ENCODE data around the gene CCDC116. TPM values are rescaled to one million over a fixed set of nuclear protein-coding genes. Genes with fewer than 3 reads are reported as not detected.
A peak's percentile ranks its signal among the peaks of the same experiment; 100 is the strongest.

CCDC116 gene
- total and polyA plus RNA-seq, 3 experiments from 2014 or later: 0.48 to 0.51 TPM; not detected in 1

DNA sequence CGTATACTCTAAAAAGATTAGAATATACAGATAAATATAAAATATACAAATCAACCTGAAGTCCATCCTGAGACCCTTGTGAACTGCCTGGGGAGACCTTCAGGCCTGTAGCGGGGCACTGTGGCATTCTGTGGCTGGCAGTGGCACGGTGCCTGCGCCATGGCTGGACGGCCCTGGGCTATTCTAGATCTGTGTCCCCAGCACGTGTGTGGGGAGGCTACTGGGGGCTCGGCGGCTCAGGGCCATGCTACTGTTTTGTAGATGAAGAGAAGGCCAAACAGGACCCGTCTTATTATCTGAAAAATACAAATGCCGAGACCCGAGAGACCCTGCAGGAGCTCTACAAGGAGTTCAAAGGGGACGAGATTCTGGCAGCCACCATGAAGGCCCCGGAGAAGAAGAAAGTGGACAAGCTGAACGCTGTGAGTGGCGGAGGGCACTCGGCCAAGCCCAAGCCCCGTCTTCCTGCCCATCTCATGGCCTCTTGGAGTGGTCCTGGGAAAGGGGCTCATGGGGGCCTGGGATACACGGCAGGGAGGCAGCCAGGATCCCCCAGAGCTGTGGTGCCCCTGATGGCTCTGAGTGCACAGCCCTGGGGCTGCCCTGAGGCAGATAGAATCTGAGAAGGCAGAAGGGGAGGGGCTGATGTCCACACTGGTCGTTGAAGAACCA is 52.1 kb downstream of the CCDC116 start:
- DNase-seq: no peak
- Histone ChIP-seq H3K36me3 (ENCODE audit: insufficient read depth, low read length) (peaks cover 39% of the 10 kb centered on the region), H3K27ac (ENCODE audit: low read depth, low read length) (no peak overlapping the region), H3K4me3 (ENCODE audit: low read length) (no peak overlapping the region), H3K27me3 (ENCODE audit: insufficient read depth, low read length, poor library complexity, severe bottlenecking) (no peaks in the 10 kb centered on the region), H3K9me3 (ENCODE audit: low read length) (no peaks in the 10 kb centered on the region), H3K4me1 (ENCODE audit: insufficient read depth, low read length) (no peaks in the 10 kb centered on the region)
- Mint-ChIP-seq H3K4me3 (no peak overlapping the region), H3K9me3 (no peaks in the 10 kb centered on the region), H3K4me1 (peaks cover 4 to 11% (median 6%) of the 10 kb centered on the region in 3 donors), H3K36me3 (peaks cover 0 to 79% (median 10%) of the 10 kb centered on the region in 3 donors), H3K27me3 (no peaks in the 10 kb centered on the region), H3K27ac (peak overlapping the region in 2 of 8 donors; percentile 29 to 80)
- ChIA-PET POLR2A (no interaction called here), CTCF (no interaction called here)

DNA sequence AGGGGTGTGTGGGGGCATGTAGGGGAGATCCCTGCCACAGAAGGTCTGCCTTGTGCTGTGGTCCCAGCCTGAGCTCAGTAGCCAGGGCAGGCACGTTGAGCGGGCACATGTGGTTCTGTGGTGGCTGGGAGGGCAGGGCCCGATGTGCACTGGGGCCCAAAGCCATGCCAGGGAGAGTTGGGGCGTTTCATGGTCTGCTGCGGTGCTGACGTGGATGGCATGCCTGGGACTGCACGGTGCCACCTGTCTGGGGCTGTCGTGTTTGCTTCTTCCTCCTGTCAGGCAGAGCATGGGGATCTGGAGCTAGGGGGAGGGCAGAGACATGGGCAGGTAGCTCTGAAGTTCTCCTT is 52.6 kb downstream of the CCDC116 start:
- CTCF ChIA-PET: no interaction called here
- Mint-ChIP-seq H3K36me3 (peaks cover 0 to 80% (median 10%) of the 10 kb centered on the region in 3 donors), H3K27me3 (no peaks in the 10 kb centered on the region), H3K27ac (peak overlapping the region in 3 of 8 donors; percentile 36 to 80 (median 51)), H3K9me3 (no peaks in the 10 kb centered on the region), H3K4me1 (peaks cover 6 to 14% (median 7%) of the 10 kb centered on the region in 3 donors), H3K4me3 (no peak overlapping the region)
- H3K9me3 ChIP-seq (ENCODE audit: low read length): no peaks in the 10 kb centered on the region
- DNase-seq: no peak
- H3K27ac ChIP-seq (ENCODE audit: low read depth, low read length): no peak overlapping the region
- POLR2A ChIA-PET: no interaction called here
- H3K27me3 ChIP-seq (ENCODE audit: insufficient read depth, low read length, poor library complexity, severe bottlenecking): no peaks in the 10 kb centered on the region
- peaks cover 41% of the 10 kb centered on the region for H3K36me3 ChIP-seq (ENCODE audit: insufficient read depth, low read length)
- no peak overlapping the region for H3K4me3 ChIP-seq (ENCODE audit: low read length)
- H3K4me1 ChIP-seq (ENCODE audit: insufficient read depth, low read length): no peaks in the 10 kb centered on the region

DNA sequence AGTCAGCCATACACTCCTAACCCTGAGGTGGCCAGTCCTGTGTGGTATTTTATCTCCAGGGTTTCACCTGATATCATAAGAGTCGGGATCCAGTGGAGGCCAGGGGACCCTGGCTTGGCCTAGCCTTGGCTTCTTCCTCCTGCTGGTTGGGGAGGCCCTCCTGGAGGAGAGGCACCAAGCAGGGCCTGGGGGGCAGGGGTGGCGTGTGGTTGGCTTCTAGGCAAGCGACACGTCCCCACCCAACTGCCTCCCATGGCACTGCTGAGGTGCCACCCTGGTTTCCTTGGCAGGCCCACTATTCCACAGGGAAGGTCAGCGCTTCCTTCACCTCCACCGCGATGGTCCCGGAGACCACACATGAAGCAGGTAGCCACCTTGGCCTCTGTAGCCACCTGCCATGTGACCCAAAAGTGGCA is 53.6 kb downstream of the CCDC116 start:
- H3K4me3 ChIP-seq (ENCODE audit: low read length): no peak overlapping the region
- POLR2A ChIA-PET: no interaction called here
- no peak for DNase-seq
- H3K9me3 ChIP-seq (ENCODE audit: low read length): no peaks in the 10 kb centered on the region
- H3K4me1 ChIP-seq (ENCODE audit: insufficient read depth, low read length): no peaks in the 10 kb centered on the region
- Mint-ChIP-seq H3K9me3 (no peaks in the 10 kb centered on the region), H3K27ac (peak overlapping the region in 1 of 8 donors; percentile 69), H3K4me3 (no peak overlapping the region), H3K36me3 (peaks cover 0 to 82% (median 6%) of the 10 kb centered on the region in 3 donors), H3K4me1 (peaks cover 8 to 19% (median 10%) of the 10 kb centered on the region in 3 donors), H3K27me3 (no peaks in the 10 kb centered on the region)
- CTCF ChIA-PET: interaction anchor here (0.6 kb wide), 1 partner anchor 31 kb away, joined by 3 read pairs; no protein-coding TSS in a partner anchor
- H3K27ac ChIP-seq (ENCODE audit: low read depth, low read length): no peak overlapping the region
- no peaks in the 10 kb centered on the region for H3K27me3 ChIP-seq (ENCODE audit: insufficient read depth, low read length, poor library complexity, severe bottlenecking)
- H3K36me3 ChIP-seq (ENCODE audit: insufficient read depth, low read length): peaks cover 41% of the 10 kb centered on the region

Other genes with a start within 250 kb of the CCDC116 start
- gene RIMBP3B, start 249.0 kb upstream of the CCDC116 start, total RNA-seq: under 1 TPM; 0.35 to 0.39 TPM
- gene RIMBP3B, start 249.0 kb upstream of the CCDC116 start, polyA plus RNA-seq: 0.71 TPM
- gene HIC2, start 215.4 kb upstream of the CCDC116 start, total RNA-seq: 1 to 10 TPM; 6.1 to 6.8 TPM
- gene HIC2, start 215.4 kb upstream of the CCDC116 start, polyA plus RNA-seq: 0.60 TPM
- gene TMEM191C, start 165.4 kb upstream of the CCDC116 start, total RNA-seq: under 1 TPM; 0.64 to 0.70 TPM
- 2.2 TPM for gene TMEM191C, start 165.4 kb upstream of the CCDC116 start, polyA plus RNA-seq
- under 1 TPM; 0.37 to 0.44 TPM for gene RIMBP3C, start 81.3 kb upstream of the CCDC116 start, total RNA-seq
- gene RIMBP3C, start 81.3 kb upstream of the CCDC116 start, polyA plus RNA-seq: 0.33 TPM
- 10 to 100 TPM; 74.3 to 80.2 TPM for gene UBE2L3, start 65.0 kb upstream of the CCDC116 start, total RNA-seq
- gene UBE2L3, start 65.0 kb upstream of the CCDC116 start, polyA plus RNA-seq: 109 TPM
- 10 to 100 TPM; 75.2 to 79.0 TPM for gene YDJC, start 2.7 kb upstream of the CCDC116 start, total RNA-seq
- gene YDJC, start 2.7 kb upstream of the CCDC116 start, polyA plus RNA-seq: 61.1 TPM
- gene SDF2L1, start 9.5 kb downstream of the CCDC116 start, total RNA-seq: 10 to 100 TPM; 71.5 to 74.7 TPM
- gene SDF2L1, start 9.5 kb downstream of the CCDC116 start, polyA plus RNA-seq: 99.6 TPM
- 10 to 100 TPM; 42.4 to 47.3 TPM for gene PPIL2, start 33.3 kb downstream of the CCDC116 start, total RNA-seq
- gene PPIL2, start 33.3 kb downstream of the CCDC116 start, polyA plus RNA-seq: 38.7 TPM
- 1 to 10 TPM; 2.4 to 2.6 TPM for gene YPEL1, start 103.0 kb downstream of the CCDC116 start, total RNA-seq
- 27.0 TPM for gene YPEL1, start 103.0 kb downstream of the CCDC116 start, polyA plus RNA-seq
- 100 to 1,000 TPM; 132 to 134 TPM for gene MAPK1, start 234.9 kb downstream of the CCDC116 start, total RNA-seq
- 103 TPM for gene MAPK1, start 234.9 kb downstream of the CCDC116 start, polyA plus RNA-seq